GM12892 (cell line): Measurements from ENCODE around the gene SEC24B.

Experiments
- POLR2A ChIP-seq: IDR thresholded peaks from 2 replicates; pipeline ENCODE4 v1.6.1; 2011; ENCODE audit warnings: low read depth, low read length, control low read depth
- POLR2AphosphoS5 ChIP-seq: IDR thresholded peaks from 2 replicates; pipeline ENCODE4 v1.6.1; 2011; ENCODE audit warnings: low read depth, low read length, control low read depth

GRCh38 chr4:109410226-109410625, 23.4 kb upstream of the SEC24B start:
- TF ChIP-seq POLR2AphosphoS5 (no peak), POLR2A (no peak)
